ENCODE measurements around the gene TOM1L2.
"Not testable (repeated sequence)": the region's sequence is repeated elsewhere in the genome, so short reads cannot be mapped to it uniquely, and the experiment has no call there.

Gene TOM1L2

GRCh38 chr17:17816831-17817551, 155.2 kb downstream of the TOM1L2 start:
- no peak for DNase-seq (ENCODE audit: low read depth)

- no peak for DNase-seq (ENCODE audit: low read depth)
Measured at GRCh38 chr17:17816240-17816814, 155.9 kb downstream of the TOM1L2 start.

GRCh38 chr17:17815436-17816200, 156.6 kb downstream of the TOM1L2 start:
- DNase-seq (ENCODE audit: low read depth): no peak

- DNase-seq (ENCODE audit: low read depth): no peak
Measured at GRCh38 chr17:17815062-17815406, 157.2 kb downstream of the TOM1L2 start.

GRCh38 chr17:17814162-17815061, 157.8 kb downstream of the TOM1L2 start:
- no peak for DNase-seq (ENCODE audit: low read depth)

GRCh38 chr17:17813725-17814095, 158.5 kb downstream of the TOM1L2 start:
- no peak for DNase-seq (ENCODE audit: low read depth)

- DNase-seq (ENCODE audit: low read depth): no peak
Measured at GRCh38 chr17:17813055-17813724, 159.0 kb downstream of the TOM1L2 start.

GRCh38 chr17:17812211-17813054, 159.8 kb downstream of the TOM1L2 start:
- DNase-seq (ENCODE audit: low read depth): peak; percentile 47

- DNase-seq (ENCODE audit: low read depth): no peak
Measured at GRCh38 chr17:17811381-17812210, 160.6 kb downstream of the TOM1L2 start.

- no peak for DNase-seq (ENCODE audit: low read depth)
Measured at GRCh38 chr17:17810895-17811248, 161.3 kb downstream of the TOM1L2 start.

GRCh38 chr17:17810084-17810894, 161.9 kb downstream of the TOM1L2 start:
- DNase-seq (ENCODE audit: low read depth): no peak

GRCh38 chr17:17809531-17810083, 162.6 kb downstream of the TOM1L2 start:
- no peak for DNase-seq (ENCODE audit: low read depth)

- DNase-seq (ENCODE audit: low read depth): no peak
Measured at GRCh38 chr17:17808706-17809432, 163.3 kb downstream of the TOM1L2 start.

GRCh38 chr17:17808200-17808599, 164.0 kb downstream of the TOM1L2 start:
- not testable (repeated sequence) for DNase-seq (ENCODE audit: low read depth)

- no peak for DNase-seq (ENCODE audit: low read depth)
Measured at GRCh38 chr17:17807440-17807839, 164.8 kb downstream of the TOM1L2 start.

GRCh38 chr17:17806611-17807274, 165.5 kb downstream of the TOM1L2 start:
- no peak for DNase-seq (ENCODE audit: low read depth)

- no peak for DNase-seq (ENCODE audit: low read depth)
Measured at GRCh38 chr17:17806035-17806434, 166.2 kb downstream of the TOM1L2 start.

Measured in stimulated activated CD4-positive, alpha-beta T cell treated with anti-CD3 and anti-CD28 coated beads, Interleukin-2, amount 100 ng/mL, for 4 hours (primary cell).